HG02938 (cell line): Measurements from ENCODE around the gene MTFP1.
"Not testable (repeated sequence)": the region's sequence is repeated elsewhere in the genome, so short reads cannot be mapped to it uniquely, and the experiment has no call there.

Experiments used
- ATAC-seq: cut with Tn5 transposase; IDR thresholded peaks from one replicate; pipeline ENCODE4 v1.9.1; 2021; ENCODE audit warnings: mild to moderate bottlenecking, moderate library complexity; ENCODE audit not compliant: unreplicated experiment

Gene MTFP1

DNA sequence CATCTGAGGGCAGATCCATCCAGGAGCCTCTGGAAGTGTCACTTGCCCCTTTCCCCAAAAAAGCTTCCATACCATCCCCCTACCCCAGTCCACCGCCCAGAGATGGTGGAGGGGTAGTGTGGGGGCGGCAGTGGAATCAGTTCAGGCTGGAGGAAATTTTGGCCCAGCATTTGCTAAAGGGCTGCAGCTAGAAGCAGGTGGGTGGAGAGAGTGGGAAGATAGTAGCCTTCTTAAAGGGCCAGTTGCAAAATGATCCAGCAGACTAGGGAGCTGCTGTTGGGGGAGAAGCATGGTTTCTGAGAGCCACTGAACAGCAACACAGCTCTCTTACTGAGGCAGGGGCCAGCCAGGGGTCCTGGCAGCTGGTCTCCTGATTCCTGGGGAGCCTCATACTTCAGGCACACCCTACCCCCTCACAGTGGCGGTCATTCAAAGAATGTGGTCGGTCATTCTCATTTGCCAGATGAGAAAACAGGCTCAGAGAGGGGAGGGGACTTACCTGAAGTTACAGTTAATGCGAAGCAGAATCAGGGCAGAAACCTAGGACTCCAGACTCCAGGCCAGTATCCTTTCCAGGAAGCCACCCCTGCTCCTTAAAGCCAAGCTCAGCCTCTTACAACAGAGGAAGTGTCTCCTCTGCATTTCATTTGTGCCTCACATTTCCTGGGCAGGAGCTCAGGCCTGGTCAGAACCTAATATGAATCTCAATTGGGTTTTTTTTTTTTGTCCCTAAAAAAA is 23.4 kb upstream of the MTFP1 start:
- ATAC-seq, result no peak

DNA sequence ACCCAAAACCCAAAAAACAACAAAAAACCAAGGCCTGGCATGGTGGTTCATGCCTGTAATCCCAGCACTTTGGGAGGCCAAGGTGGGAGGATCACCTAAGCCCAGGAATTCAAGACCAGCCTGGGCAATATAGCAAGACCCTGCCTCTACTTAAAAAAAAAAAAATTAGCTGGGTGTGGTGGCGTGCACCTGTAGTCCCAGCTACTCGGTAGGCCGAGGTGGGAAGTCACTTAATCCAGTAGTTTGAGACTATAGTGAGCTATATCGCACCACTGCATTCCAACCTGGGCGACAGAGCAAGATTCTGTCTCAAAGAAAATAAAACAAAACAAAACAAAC is 22.8 kb upstream of the MTFP1 start:
- not testable (repeated sequence) for ATAC-seq

DNA sequence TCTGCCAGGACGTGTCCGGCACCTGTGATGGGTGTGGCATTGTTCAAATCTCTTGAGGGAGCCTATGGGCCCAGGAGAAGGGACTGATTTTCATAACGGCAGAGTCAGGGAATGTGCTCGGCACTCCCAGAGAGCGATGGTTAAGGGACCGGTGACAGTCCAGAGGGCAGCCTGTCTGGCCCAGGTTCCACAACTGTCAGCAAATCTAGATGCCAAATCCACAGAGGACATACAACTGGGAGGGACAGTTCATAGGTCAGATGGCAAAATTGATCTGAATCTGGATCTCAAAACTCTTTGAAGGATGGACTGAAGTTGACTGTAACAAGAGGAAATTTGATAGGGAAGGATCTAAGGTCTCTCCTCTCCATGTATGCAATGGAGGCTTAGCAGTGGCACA is 21.3 kb upstream of the MTFP1 start:
- ATAC-seq, result no peak

DNA sequence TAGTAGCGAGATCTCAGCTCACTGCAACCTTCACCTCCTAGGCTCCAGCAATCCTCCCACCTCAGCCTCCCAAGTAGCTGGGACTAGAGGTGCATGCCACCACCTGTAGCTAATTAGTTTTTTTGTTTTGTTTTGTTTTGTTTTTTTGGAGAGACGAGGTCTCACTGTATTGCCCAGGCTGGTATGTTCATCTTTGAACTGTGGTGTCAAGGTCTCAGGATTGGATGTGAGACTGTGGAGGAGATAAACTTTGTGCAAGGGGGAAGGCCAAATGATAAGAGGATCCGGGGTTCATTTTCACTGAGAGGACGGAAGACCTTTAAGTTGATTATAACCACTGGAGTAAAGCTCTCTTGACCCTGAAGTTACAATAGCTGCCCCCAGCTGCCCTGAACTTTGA is 19.8 kb upstream of the MTFP1 start:
- ATAC-seq, result no peak

DNA sequence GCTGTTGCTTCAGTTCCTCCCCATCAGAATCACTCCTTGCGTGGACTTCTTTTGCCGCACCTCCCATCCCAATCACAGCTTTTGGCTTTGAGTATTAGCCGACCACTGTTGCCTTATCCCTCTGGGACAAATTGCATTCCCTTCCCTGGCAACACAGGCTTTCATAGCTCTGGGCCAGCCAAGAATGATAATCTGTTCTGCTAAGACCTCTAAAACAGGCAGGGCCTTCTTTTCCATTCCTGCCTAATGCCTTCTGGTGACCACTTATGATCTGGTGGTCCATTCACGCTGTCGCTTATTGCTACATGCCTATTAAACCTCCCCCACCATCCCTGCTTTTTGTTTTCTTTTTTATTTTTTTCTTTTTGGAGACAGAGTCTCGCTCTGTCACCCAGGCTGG is 19.2 kb upstream of the MTFP1 start:
- ATAC-seq, result no peak

DNA sequence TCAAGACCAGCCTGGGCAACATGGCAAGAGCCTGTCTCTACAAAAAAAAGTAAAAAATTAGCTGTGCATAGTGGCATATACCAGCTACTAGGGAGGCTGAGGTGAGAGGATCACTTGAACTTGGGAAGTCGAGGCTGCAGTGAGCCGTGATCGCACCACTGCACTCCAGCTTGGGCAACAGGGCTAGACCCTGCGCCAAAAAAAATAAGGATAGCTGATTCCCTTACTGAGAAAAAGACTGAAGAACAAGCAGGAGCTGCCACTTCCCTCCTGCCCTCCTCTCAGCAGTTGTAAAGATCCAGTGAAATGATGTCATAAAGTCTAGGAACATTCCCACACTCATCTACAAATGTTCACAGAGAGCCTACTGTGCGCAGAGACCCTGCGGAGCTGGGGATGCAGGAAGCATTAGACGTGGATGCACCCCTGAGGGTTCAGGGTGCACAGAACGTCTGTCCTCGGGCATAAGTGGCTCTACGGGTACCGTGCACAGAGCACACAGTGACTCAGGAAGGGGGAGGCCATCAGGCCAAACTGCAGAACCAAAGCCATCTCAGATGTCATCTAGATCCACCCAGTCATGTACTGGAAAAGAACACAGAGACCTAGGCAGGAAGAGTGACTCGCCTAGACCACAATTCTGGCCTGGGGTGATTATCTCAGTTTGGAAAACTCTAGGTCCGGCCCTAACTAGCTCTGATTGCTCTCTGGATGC is 17.0 kb upstream of the MTFP1 start:
- no peak for ATAC-seq

DNA sequence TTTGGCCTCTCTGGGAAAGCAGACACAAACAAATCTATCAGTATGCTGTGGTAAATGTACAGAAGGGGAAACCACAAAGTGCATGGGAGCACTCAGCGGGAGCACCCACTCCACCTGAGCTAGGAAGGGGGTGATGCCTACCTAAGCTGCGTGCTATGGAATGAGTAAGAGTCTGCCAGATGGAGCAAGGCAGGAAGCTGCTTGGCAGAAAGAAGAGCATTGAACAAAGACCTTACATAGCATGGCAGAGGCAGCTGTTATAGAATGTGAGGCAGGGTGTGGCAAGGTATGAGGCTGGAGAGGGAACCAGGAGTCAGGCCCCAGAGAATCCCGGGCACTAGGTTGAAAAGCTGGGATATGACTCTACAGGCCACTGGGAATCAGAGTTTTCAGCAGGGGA is 13.8 kb upstream of the MTFP1 start:
- no peak for ATAC-seq

DNA sequence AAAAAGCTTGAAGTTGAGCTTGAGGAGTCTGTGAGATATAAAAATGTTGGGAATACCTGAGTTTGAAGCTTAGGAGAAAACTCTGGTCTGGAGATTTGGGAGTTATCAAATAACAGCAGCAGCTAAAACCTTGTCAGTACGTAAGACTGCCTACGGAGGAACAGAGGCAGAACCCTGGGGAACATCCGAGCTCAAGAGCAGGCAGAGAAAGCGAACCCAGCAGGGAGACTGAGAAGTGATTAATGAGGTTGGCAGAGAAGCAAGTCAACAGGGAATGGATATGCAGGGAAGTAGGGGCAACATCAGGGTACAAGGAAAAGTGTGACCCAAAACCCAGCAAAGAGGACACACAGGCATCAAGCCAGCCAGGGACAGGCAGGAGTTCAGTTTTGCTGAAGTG is 12.6 kb upstream of the MTFP1 start:
- no peak for ATAC-seq

DNA sequence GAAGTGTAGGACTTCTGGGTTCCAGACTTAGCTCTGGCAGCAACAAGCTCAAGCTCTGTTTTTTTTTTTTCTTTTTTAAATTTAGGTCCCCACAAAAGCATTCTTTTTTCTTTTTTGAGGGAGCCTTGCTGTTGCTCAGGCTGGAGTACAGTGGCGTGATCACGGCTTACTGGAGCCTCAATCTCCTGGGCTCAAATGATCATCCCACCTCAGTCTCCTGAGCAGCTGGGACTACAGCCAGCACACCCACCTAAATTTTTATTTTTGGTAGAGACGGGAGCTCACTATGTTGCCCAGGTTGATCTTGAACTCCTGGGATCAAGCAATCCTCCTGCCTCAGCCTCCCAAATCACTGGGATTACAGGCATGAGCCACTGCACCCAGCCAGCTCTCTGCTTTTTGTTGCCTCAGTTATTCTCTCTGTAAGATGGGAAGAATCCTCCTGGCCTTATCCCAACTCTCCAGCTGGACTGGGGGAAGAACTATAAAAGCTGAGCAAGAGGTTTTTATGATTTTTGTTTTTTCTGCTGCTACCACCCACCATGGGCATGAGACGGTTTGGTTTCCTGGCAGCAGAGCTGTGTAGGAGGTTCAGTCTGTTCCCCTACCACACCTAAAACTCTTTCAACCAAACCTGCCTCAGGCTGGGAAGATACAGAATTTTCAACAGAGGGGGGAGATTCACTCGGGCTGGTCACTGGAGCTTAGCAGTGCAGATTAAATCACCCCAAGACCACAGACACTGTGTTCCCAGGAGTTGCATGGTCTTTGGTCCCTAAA is 11.6 kb upstream of the MTFP1 start:
- no peak for ATAC-seq

DNA sequence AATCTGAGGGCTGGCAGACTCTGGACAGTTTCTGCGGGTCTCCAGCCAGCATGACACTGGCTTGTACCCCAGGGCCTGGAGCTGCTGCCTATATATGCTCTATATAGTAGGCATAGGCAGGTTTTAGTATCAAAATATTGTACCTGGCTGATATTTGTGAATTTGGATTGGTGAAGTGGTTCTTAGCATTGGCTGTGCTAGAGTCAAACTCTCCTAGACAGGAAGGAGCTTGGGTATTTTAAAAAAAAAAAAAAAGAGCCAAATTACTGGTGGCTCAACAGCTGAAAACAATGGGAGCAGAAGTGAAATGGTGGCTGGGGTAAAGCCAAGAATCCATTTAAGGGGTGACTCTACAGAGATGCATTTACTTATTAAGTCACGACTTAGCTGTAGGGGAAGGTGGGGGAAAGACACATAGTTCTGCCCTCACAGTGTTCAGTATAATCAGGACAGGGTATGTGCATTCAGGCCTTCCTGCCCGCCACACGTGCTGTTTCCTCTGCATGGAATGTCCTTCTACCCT is 11.0 kb upstream of the MTFP1 start:
- ATAC-seq, result no peak

DNA sequence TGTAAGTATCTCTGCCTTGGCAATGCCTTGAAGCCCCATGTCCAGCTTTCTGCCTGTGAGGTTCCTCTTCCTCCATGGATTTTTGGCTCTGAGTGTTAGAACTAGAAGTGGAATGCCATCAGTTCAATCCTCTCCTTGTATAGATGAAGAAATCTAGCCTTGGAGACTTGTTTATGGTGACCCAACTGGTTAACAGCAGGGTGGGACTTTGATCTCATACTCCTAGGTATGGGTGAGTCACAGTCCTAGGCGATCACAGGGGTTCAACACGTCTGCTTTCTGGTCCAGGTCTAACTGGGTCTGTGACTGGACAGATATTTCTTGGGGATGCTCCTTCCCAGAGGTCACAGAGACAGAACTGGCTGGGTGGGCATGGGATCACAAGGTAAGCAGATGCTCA is 9.2 kb upstream of the MTFP1 start:
- no peak for ATAC-seq

DNA sequence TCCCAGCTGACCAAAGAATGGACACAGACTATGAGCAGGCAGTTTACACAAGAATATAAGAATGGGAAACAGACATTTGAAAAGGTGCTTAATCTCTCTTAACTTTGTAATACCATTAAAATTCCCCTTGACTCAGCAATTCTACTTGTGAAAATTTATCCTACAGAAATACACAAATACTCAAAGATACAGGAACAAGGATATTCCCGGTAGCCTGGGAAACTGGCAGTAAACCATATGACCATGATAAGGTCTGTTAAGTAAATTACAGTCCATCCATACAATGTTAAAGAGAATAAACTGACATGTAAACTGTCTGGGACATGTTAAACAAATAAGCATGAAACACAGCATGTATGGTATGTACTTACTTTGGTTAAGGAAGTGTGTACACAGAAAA is 8.7 kb upstream of the MTFP1 start:
- no peak for ATAC-seq

DNA sequence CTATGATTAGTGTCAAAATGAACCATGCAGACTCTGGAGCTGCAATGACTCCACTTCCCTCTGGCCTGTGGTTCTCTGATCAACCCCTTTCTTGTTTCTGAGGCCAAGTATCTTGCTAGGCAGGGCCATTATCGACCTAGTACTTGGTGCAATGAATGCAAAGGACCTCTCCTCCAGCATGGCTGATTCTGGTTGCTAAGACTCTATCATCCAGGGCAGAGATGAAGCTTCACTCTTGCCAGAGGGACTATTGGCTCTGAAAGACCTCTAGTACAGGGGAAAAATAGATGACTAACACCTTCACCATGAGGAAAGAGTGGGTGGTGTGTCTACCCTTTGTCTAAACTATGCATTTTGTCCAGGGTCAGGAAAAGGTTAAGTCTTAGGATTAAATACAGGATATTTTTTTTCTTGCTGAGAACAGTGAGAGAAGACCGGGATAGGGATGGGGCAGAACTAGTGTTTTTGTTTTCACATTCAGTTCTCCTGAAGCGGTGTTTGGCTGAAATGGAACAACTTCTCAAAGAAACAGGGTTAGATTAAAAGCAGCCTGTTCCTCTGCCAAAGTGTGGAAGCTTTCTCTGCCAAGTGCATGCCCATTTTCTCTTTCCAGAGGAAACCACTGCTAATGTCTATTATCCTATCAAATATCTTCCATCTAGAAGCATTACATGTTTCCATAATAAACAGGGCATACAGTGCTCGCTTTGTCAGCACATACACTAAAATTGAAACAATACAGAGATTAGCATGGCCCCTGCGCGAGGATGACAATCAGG is 5.0 kb upstream of the MTFP1 start:
- no peak for ATAC-seq

DNA sequence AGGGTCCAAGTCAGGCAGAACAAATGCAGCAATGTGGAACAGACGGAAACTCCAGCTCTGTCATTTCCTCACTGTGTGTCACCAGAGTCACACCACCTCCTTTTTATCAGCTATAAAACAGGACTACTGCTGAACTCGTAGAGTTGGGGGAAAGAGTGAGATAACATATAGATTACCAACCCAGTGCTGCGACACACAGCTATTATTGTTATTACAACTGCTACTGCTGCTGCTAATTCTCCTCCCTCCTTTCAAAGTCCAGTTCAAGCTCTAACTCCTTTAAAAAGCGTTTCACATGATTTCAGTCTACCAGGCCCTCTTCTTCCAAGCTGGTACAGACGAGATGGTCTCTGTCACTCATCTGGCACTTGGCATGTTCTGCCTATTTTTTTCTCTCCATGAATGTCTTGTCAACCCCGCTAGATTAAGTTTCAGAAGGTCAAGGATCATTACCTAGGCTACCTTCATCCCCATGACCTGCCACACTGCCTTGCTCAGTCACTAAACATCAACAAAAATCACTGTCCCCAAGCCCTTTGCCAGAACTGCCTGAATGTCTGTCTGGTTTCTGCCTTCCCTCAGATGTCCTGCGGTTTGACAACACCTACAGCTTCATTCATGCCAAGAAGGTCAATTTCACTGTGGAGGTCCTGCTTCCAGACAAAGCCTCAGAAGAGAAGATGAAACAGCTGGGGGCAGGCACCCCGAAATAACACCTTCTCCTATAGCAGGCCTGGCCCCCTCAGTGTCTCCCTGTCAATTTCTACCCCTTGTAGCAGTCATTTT is 3.7 kb upstream of the MTFP1 start:
- no peak for ATAC-seq

DNA sequence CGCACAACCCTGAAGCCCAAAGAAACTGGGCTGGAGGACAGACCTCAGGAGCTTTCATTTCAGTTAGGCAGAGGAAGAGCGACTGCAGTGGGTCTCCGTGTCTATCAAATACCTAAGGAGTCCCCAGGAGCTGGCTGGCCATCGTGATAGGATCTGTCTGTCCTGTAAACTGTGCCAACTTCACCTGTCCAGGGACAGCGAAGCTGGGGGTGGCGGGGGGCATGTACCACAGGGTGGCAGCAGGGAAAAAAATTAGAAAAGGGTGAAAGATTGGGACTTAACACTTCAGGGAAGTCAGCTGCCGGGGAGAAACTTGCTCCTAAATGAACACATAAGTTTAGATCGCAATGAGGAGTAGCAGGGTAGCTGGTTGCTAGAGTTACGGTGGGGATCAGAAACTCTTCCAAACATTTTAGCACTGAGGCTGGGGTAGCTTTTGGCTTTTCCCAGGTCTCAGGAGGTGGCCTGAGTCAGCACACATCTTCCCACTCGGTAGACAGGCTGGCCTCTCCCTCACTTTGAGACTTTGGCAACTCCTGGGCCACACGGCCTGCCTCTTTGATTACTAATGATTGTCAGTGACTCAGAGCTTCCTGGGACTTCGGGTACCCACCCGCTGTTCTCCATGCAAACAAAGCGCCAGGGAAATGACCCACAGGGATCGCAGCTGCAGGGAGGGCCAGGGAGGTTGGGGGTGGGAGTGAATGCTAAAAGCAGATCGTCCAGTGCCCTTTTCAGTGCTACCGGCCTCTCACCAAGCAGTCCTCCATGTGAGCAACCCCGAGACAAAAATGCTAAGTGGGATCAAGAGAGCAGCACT is 2.9 kb upstream of the MTFP1 start:
- no peak for ATAC-seq

DNA sequence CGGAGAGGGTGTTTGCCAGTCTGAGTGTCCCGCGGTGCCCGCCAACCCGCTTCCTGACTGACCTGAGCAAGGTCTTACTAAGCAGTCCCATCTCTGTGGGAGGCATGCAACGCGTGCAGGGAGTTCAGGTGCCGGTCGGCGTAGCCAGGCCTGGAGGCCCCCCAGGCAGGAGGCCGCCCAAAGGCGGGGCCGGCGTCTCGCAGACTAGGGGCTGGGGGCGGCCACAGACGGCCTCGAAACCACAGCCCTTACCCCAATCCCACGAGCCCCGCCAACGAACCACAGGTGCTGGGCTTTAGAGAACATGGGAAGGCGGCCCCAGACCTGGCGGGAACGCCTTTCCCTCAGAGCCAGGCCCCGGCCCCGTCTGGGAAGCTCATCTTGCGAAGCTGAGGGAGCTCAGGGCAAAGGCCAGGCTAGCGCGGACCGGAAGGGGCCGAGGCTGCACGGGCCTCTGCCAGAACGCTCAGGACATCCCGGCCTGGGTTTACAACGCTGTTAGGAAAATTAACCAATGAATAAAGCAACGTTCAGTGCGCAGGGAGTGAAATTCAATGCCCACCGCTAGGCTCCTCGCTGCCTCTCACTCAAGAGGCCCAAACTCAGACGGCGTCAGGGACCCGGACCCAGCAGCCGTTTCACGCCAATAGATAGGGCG is 2.1 kb upstream of the MTFP1 start:
- ATAC-seq, result peak; percentile 21

DNA sequence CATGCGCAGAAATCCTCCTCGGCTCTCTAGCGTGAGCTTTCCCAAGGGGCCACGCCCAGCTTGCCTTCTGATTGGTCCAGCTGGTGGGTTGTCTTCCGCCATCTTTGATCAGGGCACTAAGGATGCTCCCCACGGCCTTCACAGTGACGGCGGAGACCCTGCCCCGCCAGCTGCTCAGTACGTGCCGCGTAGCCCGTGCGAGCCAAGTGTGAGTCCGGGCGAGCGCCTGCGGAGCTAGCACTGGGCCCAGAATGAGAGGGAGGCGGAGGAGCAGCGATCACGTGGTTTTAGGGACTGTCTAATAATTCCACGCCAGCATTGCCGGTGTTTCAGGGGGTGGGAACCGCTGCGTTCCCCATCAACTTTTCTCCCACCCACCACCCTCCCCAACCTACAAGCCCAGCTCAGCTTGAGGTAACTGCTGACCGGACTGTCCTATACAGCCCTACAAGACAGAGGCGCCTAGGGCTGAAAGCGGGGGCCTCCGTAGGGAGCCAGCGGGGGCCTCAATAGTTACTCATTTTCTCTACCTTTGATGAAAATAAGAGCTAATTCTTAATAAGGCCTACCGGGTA is 1.5 kb upstream of the MTFP1 start:
- peak; percentile 87 for ATAC-seq

DNA sequence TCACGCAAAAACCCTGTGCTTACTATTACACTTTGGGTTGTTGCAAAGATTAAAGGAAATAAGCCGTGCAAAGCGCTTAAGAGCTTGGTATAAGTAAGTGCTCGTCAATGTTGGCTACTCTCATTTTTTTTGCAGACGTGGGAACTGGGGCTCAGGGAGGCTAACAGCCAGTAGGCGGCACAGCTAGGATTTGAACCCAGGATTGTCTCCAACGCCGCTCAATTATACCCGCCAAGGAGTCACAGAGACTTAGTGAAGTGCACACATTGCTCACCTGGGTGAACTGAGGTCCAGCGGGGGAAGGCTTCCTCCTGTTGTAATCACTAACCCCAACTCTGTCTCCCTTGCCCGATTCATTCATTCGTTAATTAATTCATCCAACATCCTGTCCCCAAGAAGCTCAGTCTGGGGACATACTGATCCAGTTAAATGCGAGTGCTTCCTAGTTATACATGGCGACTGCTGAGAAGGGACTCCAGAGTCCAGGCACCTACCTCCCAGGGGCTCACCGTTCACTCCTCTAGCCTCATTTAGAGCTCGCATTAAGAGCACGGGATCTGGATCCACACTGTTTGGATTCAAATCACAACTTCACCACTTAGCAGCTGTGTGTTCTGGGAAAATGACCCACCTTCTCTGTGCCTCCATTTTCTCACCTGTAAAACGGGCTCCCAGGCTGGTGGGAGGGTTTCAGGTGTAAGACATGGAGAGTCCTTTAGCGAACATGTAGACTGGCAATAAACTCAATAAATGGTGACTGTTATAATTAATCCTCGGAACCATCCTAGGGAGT is 838 bp upstream of the MTFP1 start:
- ATAC-seq, result no peak
